ENCODE measurements around the gene REPIN1.

Gene REPIN1

DNA sequence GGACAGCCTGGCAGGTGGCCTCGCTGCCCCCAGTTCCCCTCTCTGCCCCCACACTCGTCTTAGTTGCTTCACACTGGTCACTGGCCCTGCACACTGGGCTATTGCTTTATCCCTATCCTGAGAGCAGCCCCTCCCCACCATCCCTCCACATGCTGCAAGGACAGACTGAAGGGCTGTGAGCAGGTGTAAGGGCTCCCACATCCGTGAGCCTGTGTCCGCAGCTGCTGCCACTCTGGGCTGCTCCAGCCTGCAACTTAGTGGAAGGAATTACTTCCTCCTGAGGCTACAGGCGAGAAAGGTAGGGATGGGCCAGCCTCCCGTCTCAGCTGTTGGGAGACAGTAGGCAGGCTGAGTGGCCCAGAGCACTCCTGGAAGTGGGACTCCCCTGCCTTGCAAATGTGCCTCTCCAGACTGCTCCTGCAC, 31.0 kb upstream of the REPIN1 start:
- no peak for DNase-seq

DNA sequence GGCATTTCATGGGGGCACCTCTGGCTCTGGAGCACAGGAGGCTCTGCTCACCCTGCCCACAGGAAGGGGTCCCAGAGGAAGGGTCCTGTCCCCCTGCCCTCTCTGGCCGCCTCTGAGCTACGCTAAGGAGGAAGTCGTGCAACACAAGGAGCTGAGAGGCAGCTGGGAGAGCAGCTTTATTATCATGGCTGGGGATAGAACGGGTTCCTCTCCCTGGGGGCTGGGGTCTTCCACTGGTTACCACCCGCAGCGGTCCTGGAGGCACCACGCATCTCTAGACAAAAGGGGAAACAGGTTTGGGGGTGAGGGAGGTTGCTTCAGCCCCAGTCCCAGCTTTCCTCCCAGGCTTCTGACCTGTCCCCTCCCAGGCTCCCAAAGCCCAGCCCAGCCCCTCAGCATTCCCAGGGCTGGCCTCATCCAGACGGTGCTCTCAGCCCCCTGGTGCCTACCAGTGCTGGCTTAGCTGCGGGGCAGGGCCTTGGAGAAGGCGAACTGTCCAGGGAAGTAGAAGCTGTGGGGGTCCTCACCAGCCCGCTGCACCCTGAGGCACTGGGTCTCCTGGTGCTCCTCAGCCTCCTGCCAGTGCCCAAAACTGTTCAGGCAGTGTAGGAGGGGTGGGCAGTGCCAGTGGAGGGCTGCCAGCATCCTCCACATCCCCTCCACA, 30.3 kb upstream of the REPIN1 start:
- no peak for DNase-seq

DNA sequence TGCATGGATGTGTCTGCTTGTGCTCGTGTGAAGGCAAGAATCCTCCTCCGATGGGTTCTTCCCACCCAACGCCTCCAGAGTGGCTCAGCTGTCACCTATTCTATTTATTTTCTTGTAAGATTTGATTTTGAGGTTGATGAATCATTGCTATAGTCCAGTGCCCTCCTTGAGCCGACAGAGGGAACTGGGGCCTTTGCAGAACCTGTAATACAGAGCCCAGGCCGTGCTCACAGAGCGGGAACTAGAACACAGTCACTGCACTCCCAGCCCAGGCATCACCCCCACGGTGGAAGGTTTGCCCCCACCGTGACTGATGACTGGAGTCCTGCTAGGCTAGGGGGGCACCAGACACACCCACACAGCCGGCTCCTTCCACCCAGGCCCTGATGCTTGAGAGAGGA, 29.2 kb upstream of the REPIN1 start:
- no peak for DNase-seq

DNA sequence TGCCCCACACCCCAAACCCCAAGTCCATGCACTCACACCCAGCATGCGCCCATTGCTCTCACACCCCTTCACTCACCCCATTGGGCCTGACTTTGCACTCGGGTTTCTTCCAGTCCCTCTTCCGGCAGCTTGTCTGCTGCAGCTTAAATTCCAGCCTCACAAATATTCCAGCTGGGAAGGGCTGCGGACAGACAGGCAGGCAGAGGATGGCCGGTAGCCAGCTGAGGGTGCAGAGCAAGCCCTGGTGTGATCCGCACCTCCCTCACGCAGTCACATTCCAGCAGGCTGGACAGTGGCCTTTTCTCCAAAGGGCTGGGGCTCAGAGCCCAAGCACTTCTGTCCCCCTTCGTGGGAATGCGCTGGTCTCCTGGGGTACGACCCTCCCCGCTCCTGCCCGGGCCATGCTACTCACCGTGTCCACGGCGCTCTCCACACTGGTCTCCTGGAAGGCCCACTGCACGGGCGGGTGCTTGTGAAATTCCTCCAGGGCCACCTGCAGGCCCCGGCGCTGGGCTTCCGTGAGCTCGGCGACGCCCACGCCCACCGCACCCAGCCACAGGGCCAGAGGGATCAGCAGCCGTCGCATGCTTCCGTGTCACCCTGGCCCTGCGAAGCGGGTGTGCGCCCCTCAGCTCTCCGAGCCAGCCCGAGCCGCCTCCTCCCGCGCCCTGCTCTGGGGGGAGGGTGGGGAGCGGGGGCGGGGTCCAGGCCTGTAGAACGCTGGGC, 28.4 kb upstream of the REPIN1 start:
- no peak for DNase-seq

DNA sequence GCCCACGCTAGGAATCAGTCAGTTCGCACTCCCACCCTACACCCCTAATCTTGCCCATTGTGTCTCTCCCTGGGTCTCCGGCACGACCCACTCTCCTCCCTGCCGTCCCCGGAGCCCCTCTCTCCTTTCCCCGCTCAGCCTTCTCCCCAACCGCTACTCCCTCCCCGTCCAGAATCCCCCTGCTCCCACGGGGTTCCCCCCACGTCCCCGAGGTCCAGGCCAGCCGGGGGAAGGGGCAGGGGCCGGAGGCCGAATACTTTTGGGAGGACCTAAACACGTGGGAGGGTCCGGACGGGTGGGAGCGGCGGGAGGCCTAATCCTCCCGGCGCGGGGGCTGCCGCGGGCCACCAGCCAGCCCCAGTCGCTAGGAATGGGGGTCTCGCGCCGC, 27.8 kb upstream of the REPIN1 start:
- DNase-seq: no peak

DNA sequence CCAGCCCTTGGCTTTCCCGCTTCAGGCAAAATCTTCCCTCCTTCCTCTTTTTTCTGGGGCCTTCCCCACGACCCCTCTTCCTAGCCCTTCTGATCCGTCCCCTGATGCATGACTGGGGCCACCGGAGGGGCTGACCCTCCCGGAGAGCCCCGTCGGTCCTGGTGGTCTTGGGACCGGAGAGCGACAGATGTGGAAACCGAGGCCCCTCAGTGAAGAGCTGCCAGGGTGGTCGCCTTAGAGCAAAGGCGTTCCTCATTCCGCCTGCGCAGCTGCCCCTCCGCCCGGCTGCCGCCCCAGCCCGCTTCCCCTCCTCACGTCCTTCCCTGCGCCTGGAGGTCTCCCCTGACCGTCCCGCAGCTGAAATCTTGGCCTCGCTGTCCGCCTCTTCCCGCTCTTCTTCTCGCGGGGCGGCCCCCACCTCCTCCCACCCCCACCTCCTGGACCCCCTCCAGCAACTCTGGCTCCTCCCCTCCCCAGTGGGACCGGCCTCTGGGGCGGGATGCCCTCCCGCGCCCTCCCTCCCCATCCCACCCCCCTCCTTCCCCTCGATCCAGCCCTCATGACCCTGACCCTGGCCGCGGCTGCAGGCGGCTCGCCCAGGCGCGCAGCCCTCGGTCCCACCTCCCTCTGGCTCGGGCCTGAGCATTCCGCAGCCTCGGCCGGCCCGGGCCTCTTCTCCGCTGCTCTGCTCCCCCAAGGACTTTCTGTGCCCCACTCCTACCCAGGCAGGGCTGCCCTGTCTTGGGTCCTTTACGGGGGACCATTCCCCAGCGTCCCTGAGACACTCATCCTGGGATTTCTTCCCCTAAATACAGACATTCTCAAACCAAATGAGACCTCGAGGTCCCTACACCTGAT, 27.1 kb upstream of the REPIN1 start, which contains the start of gene RARRES2:
TSS of gene RARRES2 (minus strand) at position 367 of the 858 bp plus-strand sequence. CDS start 1,020 bp downstream, outside the sequence.
- no peak for DNase-seq

DNA sequence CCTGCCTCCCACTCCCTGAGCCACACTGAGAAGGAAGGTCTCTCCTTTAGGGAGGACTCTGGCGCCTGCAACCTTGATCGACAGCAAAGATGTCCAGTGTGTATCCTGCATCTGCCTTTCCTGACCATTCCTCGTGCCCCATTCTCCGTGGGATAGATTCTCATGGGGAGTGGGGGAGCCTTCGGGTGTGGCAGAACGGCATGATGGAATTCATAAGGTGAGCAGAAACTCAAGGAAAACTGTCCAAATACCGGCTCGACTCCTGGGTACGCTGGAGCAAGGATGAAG, 26.6 kb upstream of the REPIN1 start:
- no peak for DNase-seq

DNA sequence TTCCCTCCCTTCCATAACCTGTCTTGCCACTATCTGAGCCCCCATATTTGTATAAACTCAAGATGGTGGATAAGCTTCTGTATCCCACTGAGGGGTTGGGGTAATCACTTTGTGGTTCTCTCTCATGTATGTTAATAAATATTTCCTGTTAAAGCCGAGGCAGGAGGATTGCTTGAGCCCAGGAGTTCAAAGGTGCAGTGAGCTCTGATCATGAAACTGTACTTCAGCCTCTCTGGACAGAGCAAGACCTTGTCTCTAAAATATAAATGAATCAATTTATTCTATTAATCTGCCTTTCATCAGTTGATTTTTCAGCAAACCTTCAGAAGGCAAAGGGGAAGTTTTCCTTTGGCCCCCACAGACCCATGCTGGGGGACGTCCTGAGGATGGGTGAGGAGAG, 25.4 kb upstream of the REPIN1 start:
- no peak for DNase-seq

DNA sequence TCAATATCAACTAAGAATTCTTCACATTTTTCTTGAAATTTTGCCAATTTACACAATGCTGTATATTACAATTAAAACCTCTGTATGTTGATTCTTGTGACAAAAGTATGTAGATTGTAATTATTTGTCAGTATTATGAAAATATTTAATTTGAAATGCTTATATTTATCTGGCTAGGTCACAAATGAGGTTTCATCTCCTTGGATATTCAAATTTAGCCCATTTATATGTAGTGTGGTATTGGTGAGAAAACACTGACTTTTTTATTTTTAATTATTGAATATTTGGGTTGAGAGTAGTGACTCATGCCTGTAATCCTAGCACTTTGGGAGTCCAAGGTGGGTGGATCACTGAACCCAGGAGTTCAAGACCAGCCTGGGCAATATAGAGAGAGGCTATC, 24.3 kb upstream of the REPIN1 start:
- DNase-seq: no peak

DNA sequence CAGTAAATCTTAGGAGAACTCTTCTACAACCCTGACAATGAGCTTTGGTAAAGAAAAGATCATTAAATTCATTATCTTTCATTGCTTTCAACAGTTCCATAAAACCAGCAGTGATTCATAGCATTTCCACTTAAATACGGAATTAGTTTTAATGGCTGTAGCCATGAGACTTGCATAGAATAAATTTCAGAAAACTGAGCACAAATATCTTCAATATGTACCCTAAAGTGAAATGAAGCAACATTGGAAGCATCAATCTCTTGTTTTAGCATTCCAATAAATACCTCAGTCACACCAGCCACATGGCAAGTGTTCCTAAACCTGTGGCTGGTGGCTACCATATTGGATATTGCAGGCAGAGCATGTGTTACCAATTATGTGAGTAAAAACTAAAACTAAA, 23.6 kb upstream of the REPIN1 start:
- DNase-seq: no peak

DNA sequence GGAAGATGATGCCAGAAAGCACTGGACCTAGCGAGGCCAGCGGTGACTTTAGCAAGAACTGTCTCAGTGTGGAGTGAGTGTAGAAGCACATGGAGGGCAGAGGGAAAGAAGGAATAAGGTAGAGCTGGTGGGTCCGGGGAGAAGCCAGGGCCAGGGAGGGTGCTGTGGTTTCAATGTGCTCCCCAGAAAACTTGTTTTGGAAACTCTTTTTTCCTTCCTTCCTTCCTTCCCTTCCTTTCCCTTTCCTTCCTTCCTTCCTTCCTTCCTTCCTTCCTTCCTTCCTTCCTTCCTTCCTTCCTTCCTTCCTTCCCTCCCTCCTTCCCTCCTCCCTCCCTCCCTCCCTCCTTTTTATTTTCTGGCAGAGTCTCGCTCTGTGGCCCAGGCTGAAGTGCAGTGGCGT, 21.7 kb upstream of the REPIN1 start:
- DNase-seq: no peak

DNA sequence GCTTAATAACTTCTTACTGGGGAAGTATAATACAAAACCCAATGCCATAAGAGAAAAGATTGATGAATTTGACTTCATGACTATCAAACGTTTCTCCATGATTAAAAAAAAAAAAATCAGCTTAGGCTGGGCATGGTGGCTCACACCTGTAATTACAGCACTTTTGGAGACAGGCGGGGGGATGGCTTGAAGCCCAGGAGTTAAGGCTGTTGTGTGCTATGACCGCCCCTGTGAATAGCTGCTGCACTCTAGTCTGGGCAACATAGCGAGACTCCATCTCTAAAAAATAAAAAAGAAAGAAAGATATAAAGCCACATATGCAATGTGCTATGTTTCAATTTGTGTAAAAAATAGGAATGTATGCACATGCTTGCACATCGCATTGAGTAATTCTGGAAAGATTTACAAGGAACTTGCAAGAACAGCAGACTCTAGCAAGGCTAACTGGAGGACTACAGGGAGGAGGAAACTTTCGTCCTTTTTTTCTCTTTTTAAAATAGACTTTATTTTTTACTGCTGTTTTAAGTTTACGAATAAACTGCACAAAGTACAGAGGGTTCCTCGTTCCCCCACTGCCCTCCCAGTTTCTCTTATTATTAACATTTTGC, 16.9 kb upstream of the REPIN1 start:
- no peak for DNase-seq

DNA sequence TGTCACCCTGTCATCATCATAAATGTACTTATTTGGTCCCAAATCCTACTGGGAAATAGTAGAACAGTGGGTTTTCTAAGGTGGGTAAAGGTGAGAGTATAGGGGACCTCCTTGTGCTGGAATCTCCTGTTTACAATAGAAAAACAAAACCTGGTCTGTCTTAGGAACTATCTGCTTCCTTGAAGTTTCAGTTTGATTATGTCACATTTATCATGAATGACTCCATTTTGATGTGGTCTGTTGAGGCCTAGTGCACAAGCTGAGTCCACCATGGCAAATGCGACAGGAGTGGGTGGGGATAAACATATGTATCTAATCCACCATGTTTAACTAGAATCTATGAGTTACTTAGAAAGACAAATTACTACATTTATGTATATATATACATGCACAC, 13.0 kb upstream of the REPIN1 start:
- DNase-seq: no peak

DNA sequence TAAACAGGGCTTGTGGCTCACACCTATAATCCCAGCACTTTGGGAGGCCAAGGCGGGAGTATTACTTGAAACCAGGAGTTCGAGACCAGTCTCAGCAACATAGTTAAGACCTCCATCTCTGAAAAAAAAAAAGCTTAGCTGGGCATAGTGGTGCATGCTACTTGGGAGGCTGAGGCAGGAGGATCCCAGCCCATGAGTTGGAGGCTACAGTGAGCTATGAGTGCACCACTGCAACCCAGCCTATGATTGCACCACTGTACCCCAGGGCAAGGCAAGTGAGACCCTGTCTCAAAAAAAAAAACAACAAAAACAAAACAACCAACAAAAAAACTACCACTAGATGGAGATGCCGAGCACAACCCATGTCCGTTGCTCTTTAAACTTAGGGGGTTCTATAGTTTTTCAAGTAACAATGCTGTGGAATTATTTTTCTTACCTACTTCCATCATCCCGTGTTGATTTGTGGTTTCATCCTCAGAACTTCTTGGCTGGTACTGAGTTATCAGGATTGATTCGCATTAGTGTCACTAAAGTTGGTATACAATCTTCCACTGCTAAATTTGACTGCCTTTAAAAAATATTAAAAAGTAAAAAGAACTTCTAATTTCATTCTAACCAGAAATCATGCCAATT, 12.2 kb upstream of the REPIN1 start:
- no peak for DNase-seq

DNA sequence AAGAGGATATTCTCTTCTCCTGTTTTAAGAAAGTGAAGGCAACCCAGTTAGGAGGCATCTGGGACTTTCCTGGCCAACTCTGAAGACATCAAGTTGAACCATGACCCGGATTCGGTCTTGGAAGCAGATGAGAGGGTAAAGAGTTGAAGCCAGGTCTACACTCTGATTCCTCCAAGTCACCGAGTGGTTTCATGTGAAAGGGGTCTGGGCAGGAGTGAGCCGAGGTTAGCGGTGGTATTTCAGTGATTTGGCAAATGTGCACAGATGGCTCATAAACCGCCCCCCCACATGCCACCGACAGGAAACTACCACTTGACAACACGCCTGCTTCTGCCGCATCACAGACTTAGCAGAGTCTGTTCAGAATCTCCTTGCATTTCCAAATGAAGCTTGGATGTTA, 11.4 kb upstream of the REPIN1 start:
- DNase-seq: peak; percentile 68

DNA sequence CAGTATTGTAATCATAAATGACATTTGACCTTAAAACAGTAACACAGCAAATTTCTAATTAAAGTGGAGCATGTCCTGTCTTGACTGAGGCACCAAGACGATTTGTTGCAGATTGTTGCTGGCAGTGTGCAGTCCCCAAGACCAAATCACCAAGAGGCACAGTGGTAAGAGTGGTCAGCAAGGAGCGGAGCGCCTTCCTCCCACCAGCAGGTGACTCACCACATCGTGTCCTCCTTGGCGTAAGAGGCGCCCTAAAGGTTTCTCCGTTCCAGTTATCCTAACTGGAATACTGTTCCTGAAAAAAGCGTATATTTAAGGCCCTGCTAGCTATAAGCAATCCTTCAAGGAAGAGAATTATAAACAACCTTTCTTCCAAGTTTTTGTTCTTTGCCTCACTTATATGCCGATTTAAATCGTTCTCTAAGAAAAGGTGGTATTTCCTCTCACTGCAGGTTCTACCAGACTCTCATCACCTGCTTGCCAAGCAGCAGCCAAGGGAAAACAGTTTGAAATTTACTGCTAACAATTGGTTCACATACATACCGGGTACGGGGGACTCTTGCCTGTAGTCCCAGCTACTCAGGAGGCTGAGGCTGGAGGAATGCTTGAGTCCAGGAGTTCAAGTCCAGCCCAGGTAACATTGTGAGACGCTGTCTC, 10.7 kb upstream of the REPIN1 start:
- DNase-seq: no peak

DNA sequence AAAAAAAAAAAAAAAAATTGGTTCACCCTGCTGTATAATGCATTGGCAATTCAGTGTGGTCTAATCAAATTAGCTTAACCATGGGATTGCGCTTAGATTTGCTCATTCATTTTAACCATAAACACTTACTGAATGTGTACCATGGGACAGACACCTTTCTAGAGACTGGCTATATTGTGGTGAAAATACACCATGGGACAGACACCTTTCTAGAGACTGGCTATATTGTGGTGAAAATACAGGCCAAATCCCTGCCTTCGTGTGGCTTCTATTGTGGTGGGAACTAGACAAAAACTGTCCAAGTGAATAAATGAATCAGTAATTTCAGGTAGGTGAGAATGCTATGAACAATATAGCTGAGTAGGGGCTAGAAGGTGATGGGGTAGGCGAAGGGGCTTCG, 10.2 kb upstream of the REPIN1 start:
- DNase-seq: no peak

DNA sequence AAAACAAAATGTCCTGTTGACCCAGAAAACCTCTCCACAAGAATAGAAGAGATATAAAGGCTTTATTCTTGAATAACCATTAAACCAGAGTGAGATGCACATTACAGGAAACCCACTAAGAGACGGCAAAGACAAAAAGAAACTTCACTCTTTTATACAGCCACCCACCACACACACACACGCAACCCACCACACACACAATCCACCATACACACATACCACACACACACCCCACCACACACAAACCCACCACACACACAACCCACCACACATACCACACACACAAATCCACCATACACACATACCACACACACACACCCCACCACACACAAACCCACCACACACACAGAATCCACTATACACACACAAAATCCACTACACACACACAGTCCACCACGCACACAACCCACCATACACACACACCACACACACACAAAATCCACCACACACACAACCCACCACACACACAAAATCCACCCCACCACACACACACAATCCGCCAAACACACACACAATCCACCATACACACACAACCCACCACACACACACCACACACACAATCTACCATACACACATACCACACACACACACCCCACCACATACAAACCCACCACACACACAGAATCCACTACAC, 9.5 kb upstream of the REPIN1 start:
- no peak for DNase-seq

DNA sequence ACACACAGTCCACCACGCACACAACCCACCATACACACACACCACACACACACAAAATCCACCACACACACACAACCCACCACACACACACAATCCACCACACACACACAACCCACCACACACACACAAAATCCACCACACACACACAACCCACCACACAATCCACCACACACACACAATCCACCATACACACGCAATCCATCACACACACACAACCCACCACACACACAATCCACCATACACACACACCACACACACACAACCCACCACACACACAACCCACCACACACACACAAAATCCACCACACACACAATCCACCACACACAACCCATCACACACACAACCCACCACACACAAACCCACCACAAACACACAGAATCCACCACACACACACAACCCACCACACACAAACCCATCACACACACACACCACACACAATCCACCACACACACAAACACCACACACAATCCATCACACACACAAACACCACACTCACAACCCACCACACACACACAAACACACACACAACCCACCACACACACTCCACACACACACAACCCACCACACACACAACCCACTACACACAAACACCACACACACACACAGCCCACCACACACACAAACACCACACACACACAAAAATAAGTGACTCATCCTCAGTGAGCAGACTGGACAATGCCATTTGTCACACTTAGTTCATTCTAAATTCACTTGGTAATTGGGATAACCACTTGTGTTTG, 8.8 kb upstream of the REPIN1 start:
- DNase-seq: no peak

DNA sequence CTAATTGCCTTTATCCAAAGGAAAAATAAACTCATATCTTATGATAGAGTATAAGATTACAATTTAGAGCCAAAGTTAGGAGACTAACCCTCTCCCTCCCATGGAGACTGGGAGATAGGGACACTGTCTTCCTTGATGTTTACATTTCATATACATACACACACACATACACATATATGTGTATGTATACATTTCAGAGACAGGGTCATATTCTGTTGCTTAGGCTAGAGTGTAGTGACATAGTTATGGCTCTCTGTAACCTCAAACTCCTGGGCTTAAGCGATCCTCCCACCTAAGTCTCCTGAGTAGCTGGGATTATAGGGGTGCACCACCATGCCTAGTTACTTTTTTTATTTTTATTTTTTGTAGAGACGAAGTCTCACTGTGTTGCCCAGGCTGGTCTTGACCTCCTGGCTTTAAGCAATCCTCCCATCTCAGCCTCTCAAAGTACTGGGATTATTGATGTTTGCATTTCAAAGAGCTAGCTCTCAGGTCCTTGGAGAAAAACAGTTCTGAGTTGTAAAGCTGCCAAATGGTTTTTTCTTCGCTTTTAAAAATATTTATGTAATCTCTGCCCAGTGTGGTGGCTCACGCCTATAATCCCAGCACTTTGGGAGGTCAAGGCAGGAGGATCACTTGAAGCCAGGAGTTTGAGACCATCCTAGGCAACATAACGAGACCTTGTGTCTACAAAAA, 8.1 kb upstream of the REPIN1 start:
- DNase-seq: no peak

DNA sequence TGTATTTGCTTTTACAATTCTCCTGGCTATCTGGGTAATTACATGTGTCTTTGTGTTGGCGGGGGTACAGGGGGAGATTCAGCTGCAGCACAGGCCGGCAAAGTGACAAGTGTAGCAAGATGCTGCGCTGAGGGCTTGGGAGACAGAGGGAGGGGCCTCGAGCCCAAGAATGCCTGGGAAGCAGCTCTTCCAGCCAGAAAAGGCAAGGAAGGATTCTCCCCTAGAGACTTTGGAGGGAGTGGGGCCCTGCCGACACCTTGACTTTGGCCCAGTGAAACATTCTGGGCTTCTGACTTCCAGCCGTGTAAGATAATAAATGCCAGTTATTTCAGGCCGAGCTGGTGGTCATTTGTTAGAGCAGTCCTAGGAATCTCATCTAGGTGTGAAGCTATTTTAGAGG, 7.2 kb upstream of the REPIN1 start:
- no peak for DNase-seq
